GM23248 (cell line): ENCODE results near the gene KIF21A. TPM values are rescaled to one million over a fixed set of nuclear protein-coding genes. Genes with fewer than 3 reads are reported as not detected.
A peak's percentile ranks its signal among the peaks of the same experiment; 100 is the strongest.
"Not testable (repeated sequence)": the region's sequence is repeated elsewhere in the genome, so short reads cannot be mapped to it uniquely, and the experiment has no call there.

Experiments
- DNase-seq: peaks from one replicate; pipeline ENCODE4 v3.0.0-alpha.2; 2015
- H2AFZ ChIP-seq: fragments of 200-600 bp; sonication (generic); 2 replicates; pipeline ENCODE4 v1.6.1; 2016; ENCODE audit warnings: antibody characterized with exemption
- H3F3A ChIP-seq: fragments of 200-600 bp; sonication (generic); 2 replicates; pipeline ENCODE4 v1.6.1; 2016; ENCODE audit warnings: mild to moderate bottlenecking, antibody characterized with exemption, mixed run types; ENCODE audit not compliant: insufficient read depth
- H3K27ac ChIP-seq: fragments of 200-600 bp; sonication (generic); 2 replicates; pipeline ENCODE4 v1.5.1; 2016; ENCODE audit warnings: mild to moderate bottlenecking
- H3K27me3 ChIP-seq: fragments of 200-600 bp; sonication (generic); replicated peaks from 2 replicates; pipeline ENCODE4 v1.6.1; 2016; ENCODE audit warnings: mild to moderate bottlenecking; ENCODE audit not compliant: insufficient read depth
- H3K36me3 ChIP-seq: fragments of 200-600 bp; sonication (generic); 2 replicates; pipeline ENCODE4 v1.6.1; 2016; ENCODE audit warnings: low read depth, mild to moderate bottlenecking
- H3K4me1 ChIP-seq: fragments of 200-600 bp; sonication (generic); 2 replicates; pipeline ENCODE4 v1.6.1; 2016; ENCODE audit warnings: mild to moderate bottlenecking; ENCODE audit not compliant: insufficient read depth
- H3K4me2 ChIP-seq: fragments of 200-600 bp; sonication (generic); one replicate; pipeline ENCODE4 v1.6.1; 2016; ENCODE audit warnings: mild to moderate bottlenecking; ENCODE audit not compliant: unreplicated experiment
- H3K4me3 ChIP-seq: fragments of 200-600 bp; sonication (generic); 2 replicates; pipeline ENCODE4 v1.5.1; 2016; ENCODE audit warnings: mild to moderate bottlenecking
- H3K79me2 ChIP-seq: fragments of 200-600 bp; sonication (generic); 2 replicates; pipeline ENCODE4 v1.6.1; 2016; ENCODE audit warnings: mild to moderate bottlenecking; ENCODE audit not compliant: insufficient read depth
- H3K9ac ChIP-seq: fragments of 200-600 bp; sonication (generic); 2 replicates; pipeline ENCODE4 v1.6.1; 2016; ENCODE audit warnings: mild to moderate bottlenecking
- H3K9me2 ChIP-seq: fragments of 200-600 bp; sonication (generic); 2 replicates; pipeline ENCODE4 v1.6.1; 2016; ENCODE audit warnings: mixed run types, mild to moderate bottlenecking, moderate library complexity; ENCODE audit not compliant: insufficient read depth
- H3K9me3 ChIP-seq: fragments of 200-600 bp; sonication (generic); one replicate; pipeline ENCODE4 v1.6.1; 2017; ENCODE audit warnings: low read depth
- H4K20me1 ChIP-seq: fragments of 200-600 bp; sonication (generic); 2 replicates; pipeline ENCODE4 v1.6.0; 2016; ENCODE audit not compliant: insufficient read depth
- EZH2 ChIP-seq: fragments of 200-600 bp; sonication (generic); IDR thresholded peaks from 2 replicates; pipeline ENCODE4 v1.6.1; 2018; ENCODE audit warnings: antibody characterized with exemption, mild to moderate bottlenecking; ENCODE audit not compliant: insufficient read depth, poor library complexity, severe bottlenecking
- EZH2phosphoT487 ChIP-seq: fragments of 200-600 bp; sonication (generic); IDR thresholded peaks from 2 replicates; pipeline ENCODE4 v1.6.1; 2018; ENCODE audit warnings: antibody characterized with exemption, moderate library complexity, mild to moderate bottlenecking, low read depth; ENCODE audit not compliant: insufficient read depth
- WGBS, 2 experiments: methylation state at CpG; one replicate each; pipeline ENCODE4 v1.1.6; 2015 to 2017; ENCODE audit warnings: low lambda C conversion rate in 2 of 2, low coverage in 1 of 2; ENCODE audit errors: missing lambda C conversion rate in 2 of 2; 5-methylcytosine and 5-hydroxymethylcytosine counted together
- in situ Hi-C: fragments of 300-500 bp; cut with MboI; formaldehyde crosslinking; loops from 2 replicates; pipeline ENCODE4 v1.15.0; 2020
- polyA plus RNA-seq: library from polyadenylated mRNA; unstranded; fragments of >200 nt; fragmentation: Nextera tagmentation; extraction: Ambion mirVana; gene quantifications from 2 replicates; pipeline ENCODE4 v1.2.1, GENCODE V29; 2016
- total RNA-seq: library from RNA; depleted of rRNA; stranded (reverse); fragments of >200 nt; shearing (Covaris generic); gene quantifications from 2 replicates; pipeline ENCODE4 v1.2.3, GENCODE V29; 2014

KIF21A gene
- total and polyA plus RNA-seq, 2 experiments from 2014 or later: 1.1 to 2.4 TPM

GRCh38 chr12:39483042-39483441 is 40.1 kb upstream of the KIF21A start:
- in situ Hi-C loops: no loop called here
- no peaks in the 10 kb centered on the region for H3K79me2 ChIP-seq
- 59 to 61% methylated on average over 4 of the region's 4 CpGs for WGBS, 2 experiments
- H3K27me3 ChIP-seq: no peaks in the 10 kb centered on the region
- no peak overlapping the region for H3K4me3 ChIP-seq
- no peak overlapping the region for H3K27ac ChIP-seq
- H3K9me2 ChIP-seq: no peaks in the 10 kb centered on the region
- no peaks in the 10 kb centered on the region for H3F3A ChIP-seq
- H3K9me3 ChIP-seq: no peaks in the 10 kb centered on the region
- no peaks in the 10 kb centered on the region for H3K4me1 ChIP-seq
- H2AFZ ChIP-seq: no peak overlapping the region
- no peak for DNase-seq
- H3K4me2 ChIP-seq: no peak overlapping the region
- H4K20me1 ChIP-seq: no peaks in the 10 kb centered on the region
- no peak overlapping the region for H3K9ac ChIP-seq
- H3K36me3 ChIP-seq: no peaks in the 10 kb centered on the region
- TF ChIP-seq EZH2phosphoT487: no peak
- no peak for TF ChIP-seq EZH2

GRCh38 chr12:39476894-39477293 is 34.0 kb upstream of the KIF21A start:
- H3K4me1 ChIP-seq: no peaks in the 10 kb centered on the region
- no peak overlapping the region for H3K4me3 ChIP-seq
- in situ Hi-C loops: no loop called here
- WGBS, 2 experiments: 44% methylated on average over 5 of the region's 5 CpGs
- no peak overlapping the region for H3K9ac ChIP-seq
- H3K27me3 ChIP-seq: no peaks in the 10 kb centered on the region
- TF ChIP-seq EZH2phosphoT487: no peak
- TF ChIP-seq EZH2: no peak
- H3K79me2 ChIP-seq: no peaks in the 10 kb centered on the region
- no peaks in the 10 kb centered on the region for H3K9me2 ChIP-seq
- H3K27ac ChIP-seq: no peak overlapping the region
- no peaks in the 10 kb centered on the region for H4K20me1 ChIP-seq
- H2AFZ ChIP-seq: no peak overlapping the region
- H3K4me2 ChIP-seq: no peak overlapping the region
- no peaks in the 10 kb centered on the region for H3F3A ChIP-seq
- no peaks in the 10 kb centered on the region for H3K36me3 ChIP-seq
- H3K9me3 ChIP-seq: no peaks in the 10 kb centered on the region
- no peak for DNase-seq

- no peaks in the 10 kb centered on the region for H3K27me3 ChIP-seq
- H3K79me2 ChIP-seq: no peaks in the 10 kb centered on the region
- no peak overlapping the region for H3K27ac ChIP-seq
- no peak for DNase-seq
- 58 to 61% methylated on average over 4 of the region's 4 CpGs for WGBS, 2 experiments
- TF ChIP-seq EZH2 (no peak), EZH2phosphoT487 (no peak)
- H3K4me1 ChIP-seq: no peaks in the 10 kb centered on the region
- in situ Hi-C loops: no loop called here
- no peak overlapping the region for H3K9ac ChIP-seq
- no peak overlapping the region for H3K4me3 ChIP-seq
- no peaks in the 10 kb centered on the region for H4K20me1 ChIP-seq
- H2AFZ ChIP-seq: no peak overlapping the region
- no peaks in the 10 kb centered on the region for H3F3A ChIP-seq
- H3K9me3 ChIP-seq: no peaks in the 10 kb centered on the region
- no peaks in the 10 kb centered on the region for H3K36me3 ChIP-seq
- no peak overlapping the region for H3K4me2 ChIP-seq
- H3K9me2 ChIP-seq: no peaks in the 10 kb centered on the region
Measured at GRCh38 chr12:39476121-39476520, 33.2 kb upstream of the KIF21A start.

- H3K79me2 ChIP-seq, H3K9ac ChIP-seq, H4K20me1 ChIP-seq, DNase-seq, H3K4me1 ChIP-seq, H3K9me2 ChIP-seq, H3K27me3 ChIP-seq, H3K27ac ChIP-seq, H2AFZ ChIP-seq, in situ Hi-C loops, H3K36me3 ChIP-seq, H3F3A ChIP-seq, H3K4me2 ChIP-seq, H3K9me3 ChIP-seq, H3K4me3 ChIP-seq: not testable (repeated sequence)
- 71 to 77% methylated on average over 11 of the region's 11 CpGs for WGBS, 2 experiments
Measured at GRCh38 chr12:39475136-39475535, 32.2 kb upstream of the KIF21A start.

GRCh38 chr12:39467432-39467870 is 24.5 kb upstream of the KIF21A start:
- no peaks in the 10 kb centered on the region for H3K27me3 ChIP-seq
- no peak overlapping the region for H3K27ac ChIP-seq
- H3K4me3 ChIP-seq: no peak overlapping the region
- H3K4me2 ChIP-seq: no peak overlapping the region
- H4K20me1 ChIP-seq: no peaks in the 10 kb centered on the region
- no peaks in the 10 kb centered on the region for H3F3A ChIP-seq
- H2AFZ ChIP-seq: no peak overlapping the region
- peak; percentile 5 for DNase-seq
- in situ Hi-C loops: no loop called here
- no peak overlapping the region for H3K9ac ChIP-seq
- no peaks in the 10 kb centered on the region for H3K9me3 ChIP-seq
- TF ChIP-seq EZH2: no peak
- no peak for TF ChIP-seq EZH2phosphoT487
- no peaks in the 10 kb centered on the region for H3K36me3 ChIP-seq
- no peaks in the 10 kb centered on the region for H3K4me1 ChIP-seq
- no peaks in the 10 kb centered on the region for H3K79me2 ChIP-seq
- no peaks in the 10 kb centered on the region for H3K9me2 ChIP-seq
